Spleen (tissue), 11 donors: ENCODE results near the gene PXT1. TPM values are rescaled to one million over a fixed set of nuclear protein-coding genes. Genes with fewer than 3 reads are reported as not detected.

ENCODE experiments used
- DNase-seq: peaks from one replicate; pipeline ENCODE4 v3.0.0-alpha.2; 2020
- H3K27ac ChIP-seq, 8 donors: fragments of 200-600 bp; sonication (generic) in 7 of 8; 1 replicate in 4 of 8; 2 replicates in 4 of 8; pipeline versions ENCODE4 v1.5.0 to v1.8.0; 2016 to 2021; ENCODE audit warnings: inconsistent platforms in 4 of 8, mild to moderate bottlenecking in 4 of 8, moderate library complexity in 1 of 8
- H3K27me3 ChIP-seq, 7 donors: fragments of 200-600 bp; sonication (generic) in 6 of 7; replicated peaks in 1 of 7; 1 replicate in 4 of 7; 2 replicates in 3 of 7; pipeline versions ENCODE4 v1.5.0 to v1.8.0; 2016 to 2021; ENCODE audit warnings: inconsistent platforms in 3 of 7, mild to moderate bottlenecking in 1 of 7
- H3K36me3 ChIP-seq, 6 donors: fragments of 200-600 bp; sonication (generic) in 5 of 6; 1 replicate in 4 of 6; 2 replicates in 2 of 6; pipeline versions ENCODE4 v1.5.0 to v1.8.0; 2016 to 2021; ENCODE audit warnings: inconsistent platforms in 2 of 6
- H3K4me1 ChIP-seq, 6 donors: fragments of 200-600 bp; sonication (generic) in 5 of 6; 1 replicate in 3 of 6; 2 replicates in 3 of 6; pipeline versions ENCODE4 v1.5.0 to v1.8.0; 2016 to 2021; ENCODE audit warnings: inconsistent platforms in 3 of 6
- H3K4me3 ChIP-seq, 8 donors: fragments of 200-600 bp; sonication (generic) in 7 of 8; 1 replicate in 4 of 8; 2 replicates in 4 of 8; pipeline versions ENCODE4 v1.5.0 to v1.8.0; 2016 to 2021; ENCODE audit warnings: inconsistent platforms in 4 of 8, mild to moderate bottlenecking in 4 of 8, moderate library complexity in 2 of 8
- H3K9me3 ChIP-seq, 8 donors: fragments of 200-600 bp; sonication (generic) in 7 of 8; 1 replicate in 4 of 8; 2 replicates in 4 of 8; pipeline versions ENCODE4 v1.5.0 to v1.8.0; 2016 to 2021; ENCODE audit warnings: inconsistent platforms in 4 of 8
- CTCF ChIP-seq, 11 experiments: fragments of 200-600 bp in 7 of 11; fragments of 450-650 bp in 4 of 11; sonication (generic) in 4 of 11; IDR thresholded peaks in 8 of 11; conservative IDR thresholded peaks in 3 of 11; 1 replicate in 7 of 11; 2 replicates in 4 of 11; pipeline versions ENCODE4 v1.4.0 to v1.8.0; 2016 to 2021; ENCODE audit warnings: antibody characterized with exemption in 11 of 11, inconsistent platforms in 4 of 11, mild to moderate bottlenecking in 1 of 11
- POLR2A ChIP-seq, 3 donors: fragments of 450-650 bp; IDR thresholded peaks; one replicate each; pipeline ENCODE4 v1.5.1; 2017; ENCODE audit warnings: antibody characterized with exemption in 3 of 3, mild to moderate bottlenecking in 1 of 3
- POLR2AphosphoS5 ChIP-seq, 3 donors: sonication (generic); formaldehyde crosslinking; IDR thresholded peaks; one replicate each; pipeline ENCODE4 v1.5.1; 2017; ENCODE audit warnings: antibody characterized with exemption in 3 of 3
- WGBS, 5 donors: extraction: QIAGEN DNeasy Blood & Tissue Kit in 3 of 5; methylation state at CpG; one replicate each; pipeline versions ENCODE4 v1.1.5 to v1.1.7; 2013 to 2018; 5-methylcytosine and 5-hydroxymethylcytosine counted together
- intact Hi-C: fragments of 100-400 bp; cut with DNase I; formaldehyde crosslinking; loops from one replicate; pipeline ENCODE4 v1.15.0; 2023; ENCODE audit warnings: low total_unique reads
- polyA plus RNA-seq, 3 donors: library from polyadenylated mRNA; stranded (reverse); fragments of 200-250 nt; gene quantifications; one replicate each; pipeline ENCODE4 v1.2.1, GENCODE V29; 2013
- total RNA-seq, 7 donors: library from RNA; depleted of rRNA in 3 of 7; stranded (reverse); fragments of >200 nt in 3 of 7; fragmentation: NEBNext Ultra II Directional in 4 of 7; extraction: Animal tissue kit (Norgen Biotek cat#: 25700) in 4 of 7; gene quantifications; one replicate each; pipeline versions ENCODE4 v1.1.0 to v1.2.1, GENCODE V29; 2016 to 2021
- donor health status: healthy with polysubstance abuse.
- donor health status: DM: no; HTN: no; CAD: no; lungs with moderate emphysema.
- donor health status: DM: no; HTN: no; CAD: no.
- donor health status: Bipolar disorder and iron deficiency.
- donor health status: healthy.
- donor health status: DM: no; HTN: no; CAD: no.
- donor health status: DM: yes; HTN: yes; CAD: no.

Gene PXT1
- total and polyA plus RNA-seq, 10 donors = 0.49 TPM; not detected in 9

GRCh38 chr6:36374972-36375371 lies 67.7 kb downstream of the PXT1 start:
- DNase-seq = no peak
- Histone ChIP-seq H3K9me3 (no peaks in the 10 kb centered on the region), H3K27ac (no peak overlapping the region)

GRCh38 chr6:36374194-36374593 lies 68.5 kb downstream of the PXT1 start:
- no peak for DNase-seq
- Histone ChIP-seq H3K4me3 (no peak overlapping the region), H3K4me1 (peaks cover 0 to 11% (median 3%) of the 10 kb centered on the region in 6 donors), H3K27ac (no peak overlapping the region), H3K27me3 (no peaks in the 10 kb centered on the region), H3K36me3 (peaks cover 0 to 43% (median 0%) of the 10 kb centered on the region in 6 donors), H3K9me3 (no peaks in the 10 kb centered on the region)
- intact Hi-C loops = no loop called here
- WGBS, 5 donors = 89 to 97% (median 91%) methylated on average over 4 of the region's 4 CpGs
- TF ChIP-seq CTCF (IDR thresholded peaks at IDR 0.05 in 8 of 11, conservative IDR thresholded peaks at IDR 0.05 in 3 of 11) = no peak
- no peak for TF ChIP-seq POLR2A (IDR thresholded peaks at IDR 0.05)

More at GRCh38 chr6:36374972-36375371, 67.7 kb downstream of the PXT1 start:
- H3K36me3 ChIP-seq = peaks cover 0 to 42% (median 0%) of the 10 kb centered on the region in 6 donors
- peaks cover 0 to 4% (median 0%) of the 10 kb centered on the region in 6 donors for H3K4me1 ChIP-seq
- no peak overlapping the region for H3K4me3 ChIP-seq
- WGBS, 5 donors = 87 to 93% (median 89%) methylated on average over 8 of the region's 8 CpGs
- intact Hi-C loops = no loop called here
- no peaks in the 10 kb centered on the region for H3K27me3 ChIP-seq
- no peak for TF ChIP-seq POLR2AphosphoS5 (IDR thresholded peaks at IDR 0.05)
- TF ChIP-seq CTCF (IDR thresholded peaks at IDR 0.05 in 8 of 11, conservative IDR thresholded peaks at IDR 0.05 in 3 of 11) = no peak
- no peak for TF ChIP-seq POLR2A (IDR thresholded peaks at IDR 0.05)

DNA sequence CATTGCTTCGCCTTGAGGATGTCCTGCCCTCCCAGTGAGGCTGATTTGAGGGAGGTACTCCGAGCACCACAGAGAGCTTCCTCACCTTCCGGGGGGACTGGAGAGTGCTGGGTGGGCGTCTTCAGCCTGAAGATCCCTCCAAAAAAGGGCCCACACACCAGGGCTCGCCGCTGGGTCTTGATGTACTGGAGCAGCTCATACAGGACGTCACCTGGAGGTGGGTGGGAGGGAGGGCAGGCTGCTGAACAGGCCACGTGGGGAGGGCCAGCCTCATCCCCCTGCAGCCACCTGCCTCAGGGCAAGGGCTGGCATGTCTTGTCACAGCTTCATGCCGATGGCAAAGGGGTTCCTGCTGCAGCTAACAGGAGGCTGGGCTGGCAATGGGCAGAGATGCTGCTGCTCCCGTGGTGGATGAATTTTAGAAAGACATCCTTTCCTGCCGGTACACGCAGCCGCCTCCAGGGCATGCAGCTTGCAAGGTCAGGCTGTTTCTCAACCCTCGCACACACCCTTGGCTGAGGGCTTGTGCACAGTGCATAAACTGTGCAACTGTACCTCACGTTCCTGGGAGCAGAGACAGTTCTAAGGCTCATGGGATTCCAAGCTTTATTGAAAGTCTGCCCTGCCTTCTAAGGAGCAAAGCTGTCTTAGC lies 69.2 kb downstream of the PXT1 start:
- Histone ChIP-seq H3K27me3 (no peaks in the 10 kb centered on the region), H3K27ac (no peak overlapping the region), H3K9me3 (no peaks in the 10 kb centered on the region), H3K4me1 (peaks cover 0 to 18% (median 3%) of the 10 kb centered on the region in 6 donors), H3K36me3 (peaks cover 0 to 50% (median 0%) of the 10 kb centered on the region in 6 donors), H3K4me3 (no peak overlapping the region)
- intact Hi-C loops = no loop called here
- no peak for DNase-seq
- TF ChIP-seq POLR2AphosphoS5 (IDR thresholded peaks at IDR 0.05) (no peak), CTCF (IDR thresholded peaks at IDR 0.05 in 8 of 11, conservative IDR thresholded peaks at IDR 0.05 in 3 of 11) (no peak), POLR2A (IDR thresholded peaks at IDR 0.05) (no peak)
- WGBS, 5 donors = 65 to 76% (median 67%) methylated on average over 13 to 15 of the region's 15 CpGs

DNA sequence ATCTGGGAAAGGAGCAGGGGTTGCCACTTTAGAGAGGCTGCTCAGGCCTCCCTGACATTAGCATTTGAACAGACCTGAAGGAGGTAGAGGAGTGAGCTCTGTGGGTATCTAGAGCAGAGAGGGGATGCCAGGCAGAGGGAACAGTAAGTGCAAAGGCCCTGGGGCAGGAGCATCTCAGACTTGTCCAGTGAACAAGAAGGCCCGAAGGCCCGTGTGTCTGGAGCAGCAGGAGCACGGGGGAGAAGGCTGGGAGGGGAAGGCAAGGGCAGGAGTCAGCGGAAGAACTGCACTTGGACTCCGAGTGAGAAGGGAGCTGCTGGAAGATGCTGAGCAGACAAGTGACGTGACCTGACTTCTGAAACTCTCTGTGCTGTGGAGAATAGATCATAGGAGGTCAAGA lies 70.6 kb downstream of the PXT1 start:
- DNase-seq = no peak
- Histone ChIP-seq H3K9me3 (no peaks in the 10 kb centered on the region), H3K27me3 (no peaks in the 10 kb centered on the region), H3K36me3 (peaks cover 0 to 64% (median 0%) of the 10 kb centered on the region in 6 donors), H3K4me1 (peaks cover 0 to 28% (median 7%) of the 10 kb centered on the region in 6 donors), H3K4me3 (no peak overlapping the region), H3K27ac (no peak overlapping the region)
- no peak for TF ChIP-seq CTCF (IDR thresholded peaks at IDR 0.05 in 8 of 11, conservative IDR thresholded peaks at IDR 0.05 in 3 of 11)
- TF ChIP-seq POLR2AphosphoS5 (IDR thresholded peaks at IDR 0.05) = no peak
- WGBS, 5 donors = 91 to 93% (median 92%) methylated on average over 6 of the region's 6 CpGs
- intact Hi-C loops = no loop called here
